ENCODE data around the gene TMEM63C. TPM values are rescaled to one million over a fixed set of nuclear protein-coding genes. Genes with fewer than 3 reads are reported as not detected.
"Not testable (repeated sequence)": the region's sequence is repeated elsewhere in the genome, so short reads cannot be mapped to it uniquely, and the experiment has no call there.

Gene TMEM63C
- total RNA-seq, 1 donor from 2014 or later = 0.43 TPM

DNA sequence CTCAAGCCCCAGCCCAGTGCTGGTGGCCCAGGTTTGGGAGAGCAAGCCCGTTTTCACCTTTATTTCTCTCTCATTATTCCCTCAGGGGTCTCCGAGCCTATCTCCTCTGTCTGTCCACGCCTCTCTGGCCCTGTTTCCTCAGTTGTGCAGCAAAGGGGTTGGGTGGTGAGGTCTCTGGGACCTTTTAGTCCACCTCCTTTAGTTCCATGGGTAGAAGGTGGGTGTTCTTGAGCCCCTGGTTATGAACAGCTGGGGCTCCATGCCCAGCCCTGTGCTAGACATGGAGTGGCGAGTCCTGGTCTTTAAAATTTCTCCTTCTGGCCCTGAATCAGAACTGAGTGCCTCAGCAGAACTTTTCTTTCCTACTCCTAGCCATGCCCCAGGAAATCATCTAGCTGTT, 90.7 kb downstream of the TMEM63C start:
- intact Hi-C loops (cut with micrococcal nuclease) = no loop called here

DNA sequence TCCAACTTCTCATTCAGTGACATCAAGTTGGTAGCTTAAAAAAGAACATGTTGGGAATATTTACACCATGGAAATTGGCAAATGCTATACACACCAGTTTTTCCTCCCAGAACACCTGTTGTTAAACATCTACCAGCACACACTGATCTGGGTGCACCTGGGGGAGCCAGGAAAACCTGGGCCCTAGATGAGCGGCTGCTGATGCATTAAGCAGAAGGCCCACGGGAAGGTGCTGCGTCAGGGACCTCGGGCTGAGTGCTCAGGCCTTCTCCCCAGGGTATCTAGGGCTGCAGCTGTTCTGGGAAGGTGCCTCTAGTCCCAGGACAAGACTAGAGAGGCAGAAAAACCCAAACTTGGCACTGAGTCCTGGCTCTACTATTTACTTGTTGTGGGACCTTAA, 92.2 kb downstream of the TMEM63C start:
- intact Hi-C loops (cut with micrococcal nuclease) = no loop called here

DNA sequence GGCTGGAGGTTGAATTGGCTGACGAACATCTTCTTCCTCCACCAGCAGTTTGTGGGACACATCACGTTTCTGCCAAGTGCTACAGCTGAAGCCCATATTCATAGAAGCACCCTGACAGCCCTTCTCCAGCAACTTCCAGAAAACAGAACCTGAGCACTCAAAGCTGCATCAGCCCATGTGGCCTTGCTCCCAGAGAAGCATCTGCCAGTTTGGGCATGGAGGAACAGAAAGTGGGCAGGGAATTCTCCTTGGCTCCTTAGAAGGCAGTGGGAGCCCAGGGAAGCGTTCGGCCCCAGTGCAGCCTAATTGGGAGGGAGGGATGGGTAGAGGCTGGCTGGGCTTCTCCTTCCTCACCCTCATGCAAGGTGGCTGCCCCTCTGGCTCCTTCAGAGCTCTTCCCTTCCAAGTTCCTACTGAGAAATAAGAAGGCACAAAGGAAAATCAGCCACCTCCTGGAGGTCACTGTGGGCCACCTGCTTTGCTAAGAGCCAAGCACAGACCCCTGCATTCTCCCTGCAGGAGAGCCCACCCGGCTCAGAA, 93.5 kb downstream of the TMEM63C start:
- intact Hi-C loops (cut with micrococcal nuclease) = no loop called here

DNA sequence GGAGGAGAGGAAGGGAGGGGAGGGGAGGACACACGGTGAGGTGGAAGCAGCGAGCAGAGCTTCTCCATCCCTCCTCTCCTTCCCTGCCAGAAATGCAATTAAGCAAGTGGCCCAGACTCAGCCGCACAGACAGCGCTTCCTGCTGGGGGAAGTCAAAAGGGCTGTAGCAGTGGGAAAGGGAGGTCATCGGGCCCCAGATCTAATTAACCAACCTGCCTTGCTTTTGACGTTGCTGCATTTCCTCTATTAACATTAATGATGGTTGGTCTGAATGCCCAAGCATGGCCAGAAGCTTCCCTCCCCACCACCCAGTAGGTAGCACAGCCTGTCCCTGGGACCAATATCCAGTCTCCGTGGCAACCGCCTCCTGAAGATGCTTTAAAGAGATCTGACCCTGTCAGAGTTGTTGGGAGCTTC, 94.0 kb downstream of the TMEM63C start:
- intact Hi-C loops (cut with micrococcal nuclease) = no loop called here

DNA sequence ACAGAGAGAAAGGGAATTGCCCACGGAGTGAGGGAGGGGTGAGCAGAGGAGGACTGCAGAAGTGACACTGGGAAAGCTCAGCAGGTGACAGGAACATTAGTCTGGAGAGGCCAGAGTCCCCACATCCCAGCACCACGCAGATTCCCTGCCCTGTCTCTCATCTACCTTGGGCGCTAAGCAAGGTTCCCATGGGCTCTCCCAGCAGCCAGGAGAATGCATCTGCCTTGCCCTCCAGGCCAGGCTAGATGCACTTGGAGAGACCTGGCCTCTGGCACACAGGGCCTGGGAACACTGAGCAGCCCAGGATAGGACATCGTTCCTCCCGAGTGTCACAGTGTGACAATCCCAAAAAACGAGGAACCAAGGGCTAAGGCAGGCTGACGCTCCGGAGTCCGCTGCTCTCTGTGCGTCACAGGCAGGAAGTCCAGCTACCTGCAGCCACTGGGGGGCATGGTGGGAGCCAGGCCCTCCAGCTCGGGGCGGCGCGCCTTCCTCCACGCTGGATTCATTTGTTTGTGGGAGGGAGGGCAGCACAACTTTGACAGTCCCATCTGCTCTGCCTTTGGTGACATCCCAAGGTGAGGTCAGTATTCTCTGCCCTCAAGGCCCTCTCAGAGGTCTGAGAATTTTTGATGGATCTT, 94.8 kb downstream of the TMEM63C start:
- intact Hi-C loops (cut with micrococcal nuclease) = no loop called here

DNA sequence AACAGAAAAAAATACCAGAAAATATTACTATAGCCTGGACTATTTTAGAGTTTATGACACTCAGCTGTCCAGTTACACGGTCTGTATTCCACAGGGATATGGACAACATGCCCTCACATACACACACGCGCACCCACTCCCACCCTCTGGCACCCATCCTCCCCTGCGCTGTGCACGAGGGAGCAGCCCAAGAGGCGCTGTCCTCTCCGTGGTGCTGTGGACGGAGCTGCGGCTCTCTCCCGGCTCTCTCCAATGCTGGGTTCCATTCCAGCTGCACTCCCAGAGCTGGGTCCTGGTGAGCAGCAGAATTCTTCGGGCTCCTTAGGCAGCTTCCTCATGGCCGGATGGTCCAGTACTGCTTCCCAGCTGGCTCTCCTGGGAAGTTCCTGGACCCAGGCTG, 95.4 kb downstream of the TMEM63C start:
- intact Hi-C loops (cut with micrococcal nuclease) = no loop called here

DNA sequence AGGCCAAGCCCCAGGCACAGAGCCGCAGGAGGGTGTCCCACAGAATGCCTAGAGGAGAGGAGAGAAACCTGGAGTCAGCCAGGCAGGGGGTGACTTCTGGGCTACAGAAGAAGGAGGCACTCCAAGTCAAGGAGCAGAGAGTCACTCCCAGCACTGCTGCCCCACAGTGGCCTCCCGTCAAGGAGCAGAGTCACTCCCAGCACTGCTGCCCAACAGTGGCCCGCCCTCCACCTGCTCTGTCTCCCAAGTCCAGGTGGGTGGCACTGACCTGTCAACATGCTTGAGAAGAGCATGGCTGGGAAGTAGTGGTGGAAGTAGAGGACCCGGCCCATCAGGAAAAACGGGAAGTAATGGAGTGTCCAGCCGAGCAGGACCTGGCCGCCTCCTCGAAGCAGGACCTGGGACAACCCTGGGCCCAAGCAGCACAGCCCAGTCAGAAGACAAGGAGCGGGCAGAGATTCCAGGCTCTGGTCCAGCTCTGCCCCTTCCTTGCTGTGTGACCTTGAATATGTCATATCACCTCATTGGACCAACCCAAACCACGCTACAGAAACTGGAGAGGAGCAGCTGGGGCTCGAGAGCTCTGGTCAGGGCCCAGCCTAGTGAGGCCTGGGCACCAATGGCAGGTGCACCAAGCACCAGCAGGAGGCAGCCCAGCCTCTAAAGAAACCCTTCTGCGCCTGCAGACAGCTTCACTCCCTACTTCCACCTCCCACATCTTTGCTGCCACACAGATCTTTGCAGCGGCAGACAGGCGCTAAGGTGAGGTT, 97.0 kb downstream of the TMEM63C start:
- intact Hi-C loops (cut with micrococcal nuclease) = no loop called here

DNA sequence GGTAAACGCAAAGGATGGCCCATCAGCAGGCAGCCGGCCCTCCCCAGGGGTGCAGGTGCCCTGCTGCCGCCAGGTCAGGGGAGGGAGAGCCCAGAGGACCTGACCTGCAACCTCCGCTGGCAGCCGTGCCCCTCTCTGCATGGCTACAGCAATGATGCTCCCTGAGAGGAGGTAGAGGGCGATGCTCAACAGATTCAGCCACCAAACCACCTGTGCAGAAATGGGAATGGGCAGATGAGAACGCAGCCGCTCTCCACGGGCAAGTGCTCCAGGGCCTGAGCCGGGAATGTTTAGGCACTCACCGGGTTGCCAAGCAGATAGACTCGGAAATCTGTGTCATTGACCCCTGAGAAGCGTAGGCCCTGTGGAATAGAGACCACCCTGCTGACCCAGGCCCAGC, 98.1 kb downstream of the TMEM63C start:
- intact Hi-C loops (cut with micrococcal nuclease) = no loop called here

DNA sequence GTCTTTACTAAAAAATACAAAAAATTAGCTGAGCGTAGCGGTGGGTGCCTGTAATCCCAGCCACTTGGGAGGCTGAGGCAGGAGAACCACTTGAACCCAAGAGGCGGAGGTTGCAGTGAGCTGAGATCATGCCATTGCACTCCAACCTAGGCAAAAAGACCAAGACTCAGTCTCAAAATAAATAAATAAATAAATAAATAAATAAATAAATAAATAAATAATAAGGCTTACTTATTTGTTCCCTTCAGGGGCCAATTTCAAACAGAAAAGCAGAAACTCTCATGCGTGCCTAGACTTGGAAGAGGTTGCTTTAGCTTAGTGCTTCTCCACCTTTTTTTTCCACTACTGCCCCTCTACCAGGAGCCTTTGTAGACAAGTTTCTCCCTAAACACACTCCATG, 99.3 kb downstream of the TMEM63C start:
- intact Hi-C loops (cut with micrococcal nuclease) = not testable (repeated sequence)

DNA sequence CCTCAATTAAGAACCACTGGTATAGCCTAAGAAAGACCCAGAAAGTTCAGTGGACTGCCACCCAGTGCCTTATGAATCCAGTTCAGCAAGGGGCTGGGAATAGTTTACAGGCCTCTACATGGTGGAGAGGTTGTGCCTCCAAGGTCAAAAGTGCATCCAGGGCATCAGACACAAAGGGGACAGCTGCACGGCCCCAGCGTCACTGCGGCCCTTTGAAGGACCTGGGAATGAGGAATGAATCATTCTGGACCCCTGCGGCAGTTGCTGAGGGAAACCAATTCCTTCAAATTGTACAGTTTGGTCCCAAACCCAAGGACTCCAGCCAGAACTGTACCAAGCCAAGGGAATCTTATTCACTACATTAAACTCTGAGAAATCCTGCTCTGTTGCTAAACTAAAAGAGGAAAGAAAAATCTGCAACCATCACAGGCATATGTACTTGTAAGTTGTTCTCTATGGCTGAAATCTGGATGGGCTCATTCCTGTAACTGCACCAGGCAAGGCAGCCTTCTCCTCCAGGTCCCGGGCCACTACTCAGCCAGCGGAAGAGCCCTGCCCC, 100.3 kb downstream of the TMEM63C start:
- intact Hi-C loops (cut with micrococcal nuclease) = no loop called here

DNA sequence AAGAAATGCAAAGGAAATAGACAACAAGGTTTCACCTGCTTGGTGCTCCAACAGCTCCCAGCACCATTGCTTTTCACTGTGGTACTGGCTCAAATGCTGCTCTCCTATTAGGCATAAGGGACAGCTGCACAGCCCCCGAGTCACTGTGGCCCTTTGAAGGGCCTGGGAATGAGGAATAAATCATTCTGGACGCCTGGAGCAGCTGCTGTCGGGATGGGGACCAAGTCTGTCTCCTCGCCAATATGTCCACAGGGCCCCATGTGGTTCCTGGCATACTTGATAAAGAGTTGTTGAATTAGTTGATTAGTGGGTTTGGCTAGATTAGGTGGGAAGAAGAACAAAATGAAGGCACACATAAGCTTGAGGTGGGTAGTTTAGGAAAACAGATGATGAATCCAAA, 102.5 kb downstream of the TMEM63C start:
- intact Hi-C loops (cut with micrococcal nuclease) = no loop called here

DNA sequence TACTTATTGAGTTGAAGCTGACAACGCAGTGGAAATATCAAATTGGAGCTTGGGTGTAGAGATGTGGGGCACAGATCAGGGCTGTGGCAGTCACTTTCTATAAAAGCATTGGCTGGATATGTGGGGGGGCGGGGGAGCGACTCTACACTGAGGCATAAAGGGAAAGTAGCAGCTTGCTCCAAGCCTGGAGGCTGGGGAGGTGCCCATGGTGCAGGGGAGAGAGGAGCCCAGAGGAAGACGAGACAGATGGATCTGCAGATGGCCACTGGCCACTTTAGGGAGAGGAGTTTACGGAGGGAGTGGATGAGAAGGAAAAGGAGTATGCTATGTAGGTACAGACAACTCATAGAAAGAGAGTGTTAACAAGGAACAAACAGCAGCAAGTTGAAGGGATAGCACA, 102.9 kb downstream of the TMEM63C start:
- intact Hi-C loops (cut with micrococcal nuclease) = no loop called here

DNA sequence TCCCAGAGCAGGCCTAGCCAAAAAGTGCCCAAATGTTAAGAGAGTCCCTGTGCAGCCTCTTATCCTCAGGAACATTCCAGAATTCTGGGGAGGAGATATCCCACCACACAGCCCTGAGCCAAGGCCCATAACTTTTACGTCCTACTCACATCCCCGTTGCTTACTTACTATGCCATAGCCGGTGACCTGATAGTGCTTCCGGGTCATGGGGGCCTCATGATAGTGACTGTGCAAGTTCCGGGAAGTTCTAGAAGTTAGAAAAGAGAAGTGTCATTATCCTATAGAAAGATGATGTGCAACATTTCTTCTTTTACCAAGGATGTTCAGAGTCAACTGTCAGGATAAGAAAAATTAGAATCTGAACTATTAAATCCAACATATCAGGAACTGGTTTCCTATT, 105.0 kb downstream of the TMEM63C start:
- intact Hi-C loops (cut with micrococcal nuclease) = no loop called here

DNA sequence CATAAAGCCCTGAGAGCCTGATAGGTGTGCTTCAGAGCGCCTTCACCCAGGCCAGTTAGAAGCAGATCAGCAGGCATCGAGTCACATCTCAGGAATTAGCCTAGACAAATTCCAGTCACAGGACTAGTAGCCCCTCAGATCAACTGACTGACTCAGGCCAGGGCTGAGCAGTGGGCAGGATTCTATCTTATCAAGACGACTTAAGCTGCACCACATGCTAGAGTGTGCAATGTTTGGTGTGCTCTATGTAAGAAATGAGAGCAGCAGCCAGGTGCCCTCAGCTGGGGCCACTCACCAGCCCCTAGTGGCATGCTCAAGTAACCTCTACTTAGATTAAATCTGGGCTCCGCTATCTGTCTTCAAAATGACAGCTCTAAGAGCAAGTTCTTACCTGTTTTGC, 109.1 kb downstream of the TMEM63C start:
- intact Hi-C loops (cut with micrococcal nuclease) = no loop called here

DNA sequence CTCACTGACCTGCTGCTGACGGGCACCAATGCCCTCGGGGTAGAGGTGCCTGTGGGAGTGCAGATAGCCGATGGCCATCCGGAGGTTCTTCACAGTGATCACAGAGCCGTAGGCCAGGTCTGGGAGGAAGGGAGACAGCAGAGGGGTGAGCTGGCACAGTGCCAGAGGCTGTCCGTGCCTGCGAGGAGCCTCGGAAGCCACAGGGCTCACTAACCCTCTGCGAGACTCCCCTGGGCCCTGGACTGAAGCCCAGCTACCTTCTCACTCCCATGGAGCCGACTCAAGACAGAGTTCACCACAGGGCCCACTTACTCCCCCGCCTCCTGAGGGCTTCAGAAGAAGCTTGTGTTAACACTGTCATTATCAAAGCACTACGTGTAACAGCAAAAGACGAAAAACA, 114.6 kb downstream of the TMEM63C start:
- intact Hi-C loops (cut with micrococcal nuclease) = no loop called here

DNA sequence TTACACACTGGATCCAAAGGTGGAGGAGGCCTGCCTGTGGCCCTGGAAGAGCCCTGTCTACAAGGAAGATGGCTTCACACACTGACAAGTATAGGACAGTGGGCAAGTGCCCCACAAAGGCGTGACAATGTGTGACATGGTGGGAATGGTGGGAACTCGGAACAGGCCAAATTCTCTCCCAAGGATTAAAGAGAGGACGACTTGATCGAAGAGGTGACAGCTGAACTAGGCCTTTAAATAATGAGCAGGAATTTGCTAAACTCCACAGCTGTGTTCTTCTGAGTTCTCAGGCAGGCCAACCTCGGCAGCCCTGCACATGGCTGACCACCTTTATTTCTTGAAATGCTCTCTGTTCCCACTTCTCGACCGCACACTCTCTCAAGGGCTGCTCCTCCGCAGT, 115.3 kb downstream of the TMEM63C start:
- intact Hi-C loops (cut with micrococcal nuclease) = no loop called here

DNA sequence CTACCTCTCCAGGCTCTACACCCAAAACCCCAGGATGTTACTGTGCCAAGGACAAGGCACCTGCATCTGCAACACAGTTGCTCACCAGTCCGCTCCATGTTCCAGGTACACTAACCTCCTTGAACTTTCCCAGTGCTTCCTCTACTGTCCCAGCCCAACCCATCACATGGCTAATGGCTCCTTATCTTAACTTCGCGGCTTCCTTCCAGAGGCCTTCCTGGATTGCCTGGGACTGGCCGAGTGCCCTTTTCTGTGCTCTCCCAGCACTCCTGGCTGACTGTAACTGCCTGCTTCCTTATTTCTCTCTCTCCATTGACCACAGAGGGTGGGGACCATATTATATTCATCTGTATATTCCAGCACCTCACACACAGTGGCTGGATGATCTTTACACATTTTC, 118.2 kb downstream of the TMEM63C start:
- intact Hi-C loops (cut with micrococcal nuclease) = loop anchor here (5.0 kb wide), 1 partner anchor 158 kb away; the partner anchor contains the start of genes AHSA1 and VIPAS39

DNA sequence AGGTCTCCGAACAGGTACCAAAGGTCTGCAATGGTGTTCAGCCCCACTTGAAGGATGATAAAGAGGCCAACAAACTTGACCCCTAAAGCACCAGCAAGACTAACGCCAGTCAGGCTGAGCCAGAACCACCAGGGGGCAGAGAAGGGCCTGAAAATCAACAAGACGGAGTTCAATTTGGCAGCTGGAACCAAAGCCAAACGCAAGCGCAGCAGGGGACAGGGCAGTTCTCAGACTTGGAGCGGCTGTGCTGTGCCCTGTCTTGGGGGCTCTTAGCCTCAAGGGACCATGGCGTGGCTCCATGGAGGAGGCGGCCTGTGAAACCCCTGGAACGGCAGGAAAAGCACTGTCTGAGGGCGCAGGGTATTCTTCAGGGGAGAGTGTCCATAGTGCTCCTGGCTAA, 119.5 kb downstream of the TMEM63C start:
- intact Hi-C loops (cut with micrococcal nuclease) = loop anchor here (1.0 to 5.0 kb wide), 2 partner anchors 156 to 250 kb away; partner anchors contain the start of genes AHSA1 and VIPAS39

DNA sequence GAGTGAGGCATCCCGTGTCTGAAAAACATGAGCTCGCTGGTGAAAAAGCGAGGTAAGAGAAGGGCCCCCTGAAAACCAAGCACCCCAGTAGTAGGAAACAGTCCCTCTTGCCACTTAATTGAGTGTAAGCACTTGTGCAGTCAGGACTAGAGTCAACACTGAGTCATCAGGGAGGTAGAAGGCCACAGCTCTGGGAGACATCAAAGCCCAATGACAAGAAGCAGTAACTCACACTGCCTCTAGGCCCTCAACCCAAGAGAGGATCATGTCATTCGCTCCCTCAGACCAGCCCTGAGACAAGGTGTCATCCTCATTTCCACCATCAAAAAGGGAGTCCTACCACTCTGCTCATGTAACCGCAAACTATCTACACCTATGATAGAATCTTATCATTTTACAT, 121.3 kb downstream of the TMEM63C start:
- intact Hi-C loops (cut with micrococcal nuclease) = loop anchor here (1.0 to 5.0 kb wide), 2 partner anchors 17 to 154 kb away; partner anchors contain the start of genes AHSA1, POMT2 and VIPAS39

DNA sequence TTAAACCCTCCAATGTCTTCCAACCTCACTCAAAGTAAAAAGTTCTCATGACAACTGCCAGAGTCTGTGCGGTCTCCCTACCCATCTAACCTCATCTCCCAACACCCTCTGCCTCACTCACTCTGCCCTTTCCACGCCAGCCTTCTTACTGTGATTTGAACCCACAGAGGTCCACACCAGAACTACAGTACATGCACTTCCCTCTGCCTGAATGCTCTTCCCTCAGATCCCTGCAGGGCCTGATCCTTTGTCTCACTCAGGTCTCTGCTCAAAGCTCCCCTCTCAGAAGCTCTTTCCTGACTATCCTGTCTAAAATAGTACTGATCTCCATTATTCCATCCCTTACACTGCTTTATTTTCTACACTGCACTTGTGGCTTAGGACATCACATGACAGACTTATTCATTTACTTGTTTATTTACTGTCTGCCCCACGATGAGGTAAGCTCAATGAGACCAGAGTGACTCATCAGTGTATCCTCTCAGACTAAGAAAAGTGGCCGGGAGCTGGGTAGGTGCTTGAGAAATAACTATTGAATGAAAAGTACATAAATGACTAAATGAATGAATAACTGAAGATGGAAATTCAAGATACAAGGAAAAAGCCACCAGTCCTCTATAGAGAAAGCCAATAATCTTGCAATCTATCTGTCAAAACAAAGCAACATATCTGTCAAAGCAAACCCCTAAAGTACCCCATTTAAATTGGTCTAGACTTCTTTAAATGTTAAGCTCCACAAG, 122.0 kb downstream of the TMEM63C start:
- intact Hi-C loops (cut with micrococcal nuclease) = loop anchor here (1.0 to 5.0 kb wide), 2 partner anchors 17 to 154 kb away; partner anchors contain the start of genes AHSA1, POMT2 and VIPAS39

DNA sequence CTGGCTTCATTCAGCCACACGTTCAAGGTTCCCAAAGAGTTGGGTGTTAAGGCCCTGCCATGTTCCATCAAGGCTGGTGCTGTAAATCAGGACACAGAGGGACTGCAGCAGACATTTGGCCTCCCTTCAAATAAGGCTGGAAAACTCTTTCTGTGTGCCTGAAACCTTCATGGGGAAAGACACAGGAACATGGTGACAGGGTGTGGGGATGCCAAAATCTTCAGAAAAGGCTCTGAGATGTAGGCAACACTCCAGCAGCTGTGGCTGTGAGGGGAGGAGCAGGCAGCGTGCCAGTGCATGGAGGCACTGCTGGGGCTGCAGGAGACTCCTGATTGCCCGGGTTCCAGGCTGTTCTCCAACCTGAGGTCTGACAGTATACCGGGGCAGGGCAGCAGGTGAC, 124.1 kb downstream of the TMEM63C start:
- intact Hi-C loops (cut with micrococcal nuclease) = no loop called here

Measured in T-helper 2 cell treated with Interferon-gamma antibody and Interleukin-4, amounts not matched to agents 100 ng/mL and 5 ng/mL, for 36 hours (primary cell).